HG03354 (cell line): Measurements from ENCODE around the gene AHCY.

Experiments
- ATAC-seq: cut with Tn5 transposase; IDR thresholded peaks from one replicate; pipeline ENCODE4 v1.9.1; 2021; ENCODE audit warnings: mild to moderate bottlenecking; ENCODE audit not compliant: unreplicated experiment, poor library complexity, severe bottlenecking

The AHCY gene

DNA sequence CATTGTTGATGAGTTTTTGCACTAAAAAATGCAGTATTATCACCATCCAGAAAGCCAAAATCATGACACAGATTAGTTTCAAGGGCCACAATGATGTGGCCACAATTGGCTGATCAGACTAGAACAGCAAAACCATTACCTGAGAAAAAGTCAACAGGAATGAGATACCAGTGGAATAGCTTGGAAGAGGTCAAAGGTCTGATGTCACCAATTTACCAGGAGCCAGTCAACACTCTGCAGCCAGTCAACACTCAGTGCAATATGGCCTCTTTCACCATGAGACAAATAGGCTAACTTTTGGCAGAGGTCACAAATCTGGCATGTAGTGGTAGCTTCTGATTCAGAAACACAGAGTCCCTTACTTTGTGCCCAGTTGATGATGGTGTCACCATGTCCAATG, 69.5 kb downstream of the AHCY start:
- no peak for ATAC-seq

DNA sequence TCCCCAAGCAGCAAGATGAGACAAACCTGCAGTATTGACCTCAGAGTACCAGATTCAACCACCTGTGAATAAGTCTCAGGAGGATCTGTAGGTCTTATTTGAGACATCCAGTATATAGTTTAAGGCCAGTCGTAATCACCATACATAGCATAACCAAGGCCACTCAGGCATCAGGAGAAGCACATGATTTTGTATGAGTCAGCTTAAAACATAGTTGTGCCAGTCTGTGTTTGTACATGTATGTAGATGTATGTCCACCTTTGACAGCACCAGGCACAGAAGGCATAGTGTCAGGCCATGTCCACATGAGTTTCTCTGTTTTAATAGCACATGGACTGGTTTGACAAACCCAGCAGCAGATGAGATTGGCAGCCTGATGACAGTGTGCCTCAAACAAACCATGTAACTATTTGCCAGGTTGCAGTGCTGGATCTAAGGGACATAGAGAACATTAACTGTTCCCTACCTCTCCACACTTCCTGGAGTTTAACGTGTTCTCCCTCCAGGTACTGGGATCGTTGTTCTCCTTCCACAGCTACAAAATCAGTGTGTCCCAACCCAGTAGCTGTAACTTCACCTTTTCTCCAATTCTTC, 70.6 kb downstream of the AHCY start:
- ATAC-seq: no peak

DNA sequence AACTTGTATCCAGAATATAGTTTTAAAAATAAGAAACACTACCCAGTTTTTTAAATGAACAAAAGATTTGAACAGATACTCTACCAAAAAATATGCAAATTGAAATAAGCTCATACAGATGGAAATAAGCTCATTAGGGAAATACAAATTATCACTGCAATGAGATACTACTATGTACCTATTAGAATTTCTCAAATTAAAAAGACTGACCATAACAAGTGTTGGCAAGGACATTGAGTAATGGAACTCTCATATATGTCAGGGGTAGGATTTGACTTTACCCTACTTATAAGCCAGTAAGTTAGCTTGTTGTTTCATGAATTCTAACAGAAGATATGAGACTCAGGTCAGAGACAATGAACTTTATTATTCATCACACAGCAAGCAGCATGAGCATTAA, 71.5 kb downstream of the AHCY start:
- ATAC-seq: no peak
